Stimulated activated CD8-positive, alpha-beta memory T cell treated with anti-CD3 and anti-CD28 coated beads, Interleukin-4, amount 100 ng/mL, for 4 hours (primary cell): ENCODE results near the gene CIAPIN1.
"Not testable (repeated sequence)": the region's sequence is repeated elsewhere in the genome, so short reads cannot be mapped to it uniquely, and the experiment has no call there.

Source experiments
- DNase-seq, 2 donors: peaks; one replicate each; pipeline ENCODE4 v3.0.0-alpha.2; 2020; ENCODE audit warnings: low read depth in 2 of 2, low spot score in 1 of 2

CIAPIN1 gene

GRCh38 chr16:57444711-57445110 lies 2.5 kb downstream of the CIAPIN1 start:
- no peak for DNase-seq

GRCh38 chr16:57440551-57440950 lies 6.6 kb downstream of the CIAPIN1 start:
- DNase-seq, result not testable (repeated sequence)

GRCh38 chr16:57439947-57440346 lies 7.2 kb downstream of the CIAPIN1 start:
- not testable (repeated sequence) for DNase-seq

GRCh38 chr16:57435838-57436237 lies 11.3 kb downstream of the CIAPIN1 start:
- DNase-seq, result no peak

GRCh38 chr16:57434003-57434402 lies 13.2 kb downstream of the CIAPIN1 start:
- no peak for DNase-seq

GRCh38 chr16:57432989-57433388 lies 14.2 kb downstream of the CIAPIN1 start:
- no peak for DNase-seq

- DNase-seq, result no peak
Measured at GRCh38 chr16:57432505-57432904, 14.7 kb downstream of the CIAPIN1 start.

- no peak for DNase-seq
Measured at GRCh38 chr16:57430955-57431354, 16.2 kb downstream of the CIAPIN1 start.

- DNase-seq, result no peak
Measured at GRCh38 chr16:57427824-57428223, 19.4 kb downstream of the CIAPIN1 start.

GRCh38 chr16:57427307-57427706 lies 19.9 kb downstream of the CIAPIN1 start:
- DNase-seq, result no peak

GRCh38 chr16:57426356-57426755 lies 20.8 kb downstream of the CIAPIN1 start:
- DNase-seq, result no peak

- no peak for DNase-seq
Measured at GRCh38 chr16:57424583-57424982, 22.6 kb downstream of the CIAPIN1 start.

GRCh38 chr16:57423152-57423551 lies 24.0 kb downstream of the CIAPIN1 start:
- DNase-seq, result no peak

GRCh38 chr16:57422026-57422944 lies 24.9 kb downstream of the CIAPIN1 start:
- no peak for DNase-seq

GRCh38 chr16:57419506-57419905 lies 27.7 kb downstream of the CIAPIN1 start:
- DNase-seq, result no peak

- DNase-seq, result no peak
Measured at GRCh38 chr16:57416084-57416483, 31.1 kb downstream of the CIAPIN1 start.

- no peak for DNase-seq
Measured at GRCh38 chr16:57413733-57414132, 33.5 kb downstream of the CIAPIN1 start.

- DNase-seq, result no peak
Measured at GRCh38 chr16:57413301-57413730, 33.9 kb downstream of the CIAPIN1 start.

GRCh38 chr16:57412584-57412983 lies 34.6 kb downstream of the CIAPIN1 start:
- DNase-seq, result no peak

GRCh38 chr16:57411362-57411976 lies 35.7 kb downstream of the CIAPIN1 start:
- no peak for DNase-seq

- no peak for DNase-seq
Measured at GRCh38 chr16:57409870-57410587, 37.2 kb downstream of the CIAPIN1 start.

- no peak for DNase-seq
Measured at GRCh38 chr16:57409065-57409464, 38.1 kb downstream of the CIAPIN1 start.
